GM12878 (cell line): Measurements from ENCODE around the gene ENTPD3. TPM values are rescaled to one million over a fixed set of nuclear protein-coding genes. Genes with fewer than 3 reads are reported as not detected.

Source experiments
- ATAC-seq: fragments of 200-7000 bp; cut with Tn5 transposase; 3 replicates; pipeline ENCODE4 v1.9.1; 2020; ENCODE audit warnings: mild to moderate bottlenecking, moderate library complexity
- BruUV-seq: library from RNA; stranded (reverse); fragments of 400-500 nt; replicated peaks from 2 replicates; lab custom pipeline; 2021; lab: Mats Ljungman, UMichigan
- CTCF ChIA-PET: fragments of 300-600 bp; sonication (Branson Sonifier 250); formaldehyde crosslinking; extraction: SDS; loops from one replicate; lab custom pipeline; 2021; ENCODE audit warnings: inconsistent platforms; lab: Yijun Ruan, JAX
- POLR2A ChIA-PET: fragments of 350-600 bp; formaldehyde crosslinking; extraction: SDS; loops from one replicate; lab custom pipeline; 2021; ENCODE audit warnings: inconsistent platforms; lab: Charles Lee
- RAD21 ChIA-PET: fragments of 300-600 bp; sonication (Branson Sonifier 250); formaldehyde crosslinking; loops from one replicate; lab custom pipeline; 2023; ENCODE audit warnings: antibody characterized with exemption; ENCODE audit not compliant: unreplicated experiment; lab: Charles Lee
- SMC1A ChIA-PET: fragments of 300-600 bp; sonication (Branson Sonifier 250); formaldehyde crosslinking; loops from one replicate; lab custom pipeline; 2023; ENCODE audit not compliant: unreplicated experiment, uncharacterized antibody; lab: Charles Lee
- DNase-seq: peaks from one replicate; pipeline ENCODE4 v3.0.0-alpha.2; 2011; ENCODE audit warnings: low read depth, low spot score
- FAIRE-seq: peaks from 3 replicates; lab custom pipeline; 2011; peaks lifted over from hg19 to GRCh38; lab: Jason Lieb, UNC
- H2AFZ ChIP-seq: 2 replicates; pipeline ENCODE4 v1.6.0; 2011; ENCODE audit warnings: low read depth, low read length, control low read depth; ENCODE audit not compliant: control insufficient read depth
- H3K27ac ChIP-seq: 2 replicates; pipeline ENCODE4 v1.5.1; 2011; ENCODE audit warnings: control low read depth; ENCODE audit not compliant: control insufficient read depth, insufficient read depth
- H3K27me3 ChIP-seq, 2 experiments: replicated peaks in 1 of 2; 2 replicates each; pipeline versions ENCODE4 v1.6.0 to v1.6.1; 2011; ENCODE audit warnings: low read length in 1 of 2; ENCODE audit not compliant: control insufficient read depth in 2 of 2, insufficient read depth in 2 of 2
- H3K36me3 ChIP-seq, 2 experiments: 2 replicates each; pipeline ENCODE4 v1.5.1; 2011; ENCODE audit warnings: low read length in 1 of 2; ENCODE audit not compliant: control insufficient read depth in 2 of 2, insufficient read depth in 2 of 2
- H3K4me1 ChIP-seq: 2 replicates; pipeline ENCODE4 v1.6.1; 2011; ENCODE audit warnings: mild to moderate bottlenecking, low read length, moderate library complexity, mixed read lengths; ENCODE audit not compliant: control insufficient read depth, insufficient read depth
- H3K4me2 ChIP-seq: 2 replicates; pipeline ENCODE4 v1.6.0; 2011; ENCODE audit warnings: control low read depth; ENCODE audit not compliant: control insufficient read depth, insufficient read depth
- H3K4me3 ChIP-seq: fragments of 200-600 bp; sonication (generic); 2 replicates; pipeline ENCODE4 v1.5.1; 2016
- H3K79me2 ChIP-seq: 2 replicates; pipeline ENCODE4 v1.6.0; 2011; ENCODE audit warnings: low read length; ENCODE audit not compliant: control insufficient read depth, insufficient read depth
- H3K9ac ChIP-seq: 2 replicates; pipeline ENCODE4 v1.8.0; 2011; ENCODE audit warnings: low read length, control low read depth, mixed read lengths; ENCODE audit not compliant: control insufficient read depth, insufficient read depth
- H3K9me3 ChIP-seq: replicated peaks from 3 replicates; pipeline ENCODE4 v1.5.1; 2011; ENCODE audit warnings: mild to moderate bottlenecking, low read length; ENCODE audit not compliant: control insufficient read depth, insufficient read depth
- H4K20me1 ChIP-seq: 2 replicates; pipeline ENCODE4 v1.6.0; 2011; ENCODE audit not compliant: control insufficient read depth, insufficient read depth
- ATF3 ChIP-seq: IDR thresholded peaks from 2 replicates; pipeline ENCODE4 v1.6.1; 2011; ENCODE audit warnings: low read depth, mild to moderate bottlenecking, low read length, moderate library complexity, borderline replicate concordance; ENCODE audit errors: extremely low read depth
- BCL11A ChIP-seq: IDR thresholded peaks from 2 replicates; pipeline ENCODE4 v1.6.1; 2011; ENCODE audit warnings: low read depth, low read length
- BMI1 ChIP-seq: fragments of 450-650 bp; IDR thresholded peaks from 2 replicates; pipeline ENCODE4 v1.6.1; 2016; ENCODE audit warnings: mild to moderate bottlenecking, moderate library complexity, borderline replicate concordance
- CBFB ChIP-seq: IDR thresholded peaks from 2 replicates; pipeline ENCODE4 v1.6.1; 2016; ENCODE audit warnings: antibody characterized with exemption, low read depth
- CHD1 ChIP-seq: IDR thresholded peaks from 2 replicates; pipeline ENCODE4 v1.6.1; 2012; ENCODE audit warnings: low read depth, low read length, improper control_type of control experiment
- EED ChIP-seq: sonication (generic); IDR thresholded peaks from 2 replicates; pipeline ENCODE4 v1.6.1; 2016; ENCODE audit warnings: antibody characterized with exemption, low read depth
- FOXM1 ChIP-seq: IDR thresholded peaks from 2 replicates; pipeline ENCODE4 v1.6.1; 2012; ENCODE audit warnings: low read depth, mild to moderate bottlenecking, inconsistent platforms, low read length, moderate library complexity
- MXI1 ChIP-seq: fragments of 150-350 bp; IDR thresholded peaks from 2 replicates; pipeline ENCODE4 v1.6.1; 2011; ENCODE audit warnings: low read depth, mild to moderate bottlenecking, inconsistent platforms, low read length, improper control_type of control experiment
- MYC ChIP-seq: IDR thresholded peaks from 2 replicates; pipeline ENCODE4 v1.6.1; 2011; ENCODE audit warnings: mild to moderate bottlenecking, low read length, moderate library complexity, inconsistent platforms; ENCODE audit not compliant: insufficient read depth, insufficient replicate concordance, insufficient read length, severe bottlenecking
- PAX8 ChIP-seq: fragments of 450-650 bp; IDR thresholded peaks from 2 replicates; pipeline ENCODE4 v1.6.1; 2017; ENCODE audit warnings: mild to moderate bottlenecking, moderate library complexity
- POLR2A ChIP-seq: IDR thresholded peaks from 2 replicates; pipeline ENCODE4 v1.6.1; 2011; ENCODE audit warnings: low read depth, mild to moderate bottlenecking, low read length
- RAD51 ChIP-seq: fragments of 450-650 bp; IDR thresholded peaks from 2 replicates; pipeline ENCODE4 v1.6.1; 2016; ENCODE audit warnings: moderate library complexity, mild to moderate bottlenecking, inconsistent platforms
- RELA ChIP-seq: fragments of 450-650 bp; IDR thresholded peaks from 2 replicates; pipeline ENCODE4 v1.8.0; 2014; ENCODE audit warnings: borderline replicate concordance; ENCODE audit not compliant: partially characterized antibody
- REST ChIP-seq: IDR thresholded peaks from 2 replicates; pipeline ENCODE4 v1.6.1; 2012; ENCODE audit warnings: mild to moderate bottlenecking, low read depth, low read length
- SIN3A ChIP-seq: IDR thresholded peaks from 2 replicates; pipeline ENCODE4 v1.6.1; 2012; ENCODE audit warnings: low read depth, low read length, improper control_type of control experiment
- STAT3 ChIP-seq: IDR thresholded peaks from 2 replicates; pipeline ENCODE4 v1.6.1; 2011; ENCODE audit warnings: low read depth, low read length, improper control_type of control experiment
- SUZ12 ChIP-seq: fragments of 200-600 bp; sonication (generic); IDR thresholded peaks from one replicate; pipeline ENCODE4 v1.6.1; 2018; ENCODE audit warnings: antibody characterized with exemption, mild to moderate bottlenecking; ENCODE audit not compliant: unreplicated experiment
- in situ Hi-C: fragments of 300-500 bp; cut with MboI; formaldehyde crosslinking; loops from 9 replicates; pipeline ENCODE4 v1.14.3; 2018; ENCODE audit warnings: mixed read lengths
- intact Hi-C: fragments of 100-400 bp; cut with micrococcal nuclease; formaldehyde crosslinking; loops from one replicate; pipeline ENCODE4 v1.14.2; 2022; ENCODE audit not compliant: unreplicated experiment
- polyA plus RNA-seq, 11 experiments: library from polyadenylated mRNA; depleted of rRNA in 4 of 11; unstranded in 6 of 11; stranded (reverse) in 5 of 11; fragments of >200 nt; fragmentation: Nextera tagmentation in 4 of 11; fragmentation: Illumina TruSeq in 1 of 11; extraction: Ambion mirVana in 4 of 11; extraction: Trizol in 1 of 11; gene quantifications; 1 replicate in 1 of 11; 2 replicates in 10 of 11; pipeline versions ENCODE4 v1.2.1 to v1.2.3, GENCODE V29; 2011 to 2016; ENCODE audit warnings: inconsistent platforms in 2 of 11, missing spikeins in 2 of 11, low read depth in 1 of 11
- total RNA-seq, 4 experiments: library from RNA; depleted of rRNA in 3 of 4; stranded (reverse); fragments of >200 nt in 3 of 4; fragmentation: Illumina TruSeq in 1 of 4; extraction: Trizol in 1 of 4; gene quantifications; 2 replicates each; pipeline versions ENCODE4 v1.2.1 to v1.2.3, GENCODE V29; 2013 to 2021

ENTPD3 gene
- total and polyA plus RNA-seq, 10 of the 15 experiments (the other 5 are each of a cell fraction or from before 2014, with no cell fraction given): 0.03 TPM; not detected in 9

GRCh38 chr3:40350529-40350928 is 36.5 kb upstream of the ENTPD3 start:
- H3K9me3 ChIP-seq: no peaks in the 10 kb centered on the region
- no peak overlapping the region for H2AFZ ChIP-seq
- ChIA-PET RAD21 (no interaction called here), POLR2A (no interaction called here), SMC1A (no interaction called here), CTCF (interaction anchor here (0.6 kb wide), 1 partner anchor 24 kb away, joined by 4 read pairs; no protein-coding TSS in a partner anchor)
- H3K9ac ChIP-seq: no peak overlapping the region
- no peaks in the 10 kb centered on the region for H4K20me1 ChIP-seq
- BruUV-seq: no TSS peak
- no peaks in the 10 kb centered on the region for H3K36me3 ChIP-seq
- no peaks in the 10 kb centered on the region for H3K79me2 ChIP-seq
- no peak for FAIRE-seq
- no peak for ATAC-seq
- in situ Hi-C loops: no loop called here
- TF ChIP-seq SIN3A: no peak
- TF ChIP-seq STAT3: no peak
- TF ChIP-seq POLR2A: no peak
- no peak for TF ChIP-seq FOXM1
- TF ChIP-seq MYC: no peak
- TF ChIP-seq EED: no peak
- TF ChIP-seq BMI1: no peak
- no peak for TF ChIP-seq CHD1
- TF ChIP-seq ATF3: no peak
- TF ChIP-seq RELA: no peak
- TF ChIP-seq MXI1: no peak
- TF ChIP-seq CBFB: no peak
- TF ChIP-seq RAD51: no peak
- no peak for TF ChIP-seq SUZ12
- no peak for TF ChIP-seq REST
- TF ChIP-seq PAX8: no peak
- no peak for TF ChIP-seq BCL11A
- intact Hi-C loops: no loop called here
- no peak overlapping the region for H3K4me2 ChIP-seq
- H3K27me3 ChIP-seq: no peaks in the 10 kb centered on the region
- no peak for DNase-seq
- no peak overlapping the region for H3K27ac ChIP-seq
- no peak overlapping the region for H3K4me3 ChIP-seq
- no peaks in the 10 kb centered on the region for H3K4me1 ChIP-seq
